HG03159 (cell line): ENCODE measurements around the gene MCOLN1.
"Not testable (repeated sequence)": the region's sequence is repeated elsewhere in the genome, so short reads cannot be mapped to it uniquely, and the experiment has no call there.

Experiments
- ATAC-seq: cut with Tn5 transposase; IDR thresholded peaks from one replicate; pipeline ENCODE4 v1.9.1; 2021; ENCODE audit warnings: mild to moderate bottlenecking, moderate library complexity; ENCODE audit not compliant: unreplicated experiment

Gene MCOLN1

GRCh38 chr19:7522923-7523667 is 671 bp downstream of the MCOLN1 start:
- ATAC-seq: no peak

- no peak for ATAC-seq
Observed at GRCh38 chr19:7524523-7524922, 2.1 kb downstream of the MCOLN1 start.

- no peak for ATAC-seq
Observed at GRCh38 chr19:7524992-7525739, 2.7 kb downstream of the MCOLN1 start.

- ATAC-seq: no peak
Observed at GRCh38 chr19:7526059-7526929, 3.9 kb downstream of the MCOLN1 start.

GRCh38 chr19:7527516-7528191 is 5.2 kb downstream of the MCOLN1 start:
- no peak for ATAC-seq

- no peak for ATAC-seq
Observed at GRCh38 chr19:7528192-7528519, 5.7 kb downstream of the MCOLN1 start.

- no peak for ATAC-seq
Observed at GRCh38 chr19:7528522-7529245, 6.3 kb downstream of the MCOLN1 start.

- no peak for ATAC-seq
Observed at GRCh38 chr19:7529246-7529600, 6.8 kb downstream of the MCOLN1 start.

- ATAC-seq: no peak
Observed at GRCh38 chr19:7529610-7530490, 7.4 kb downstream of the MCOLN1 start.

- ATAC-seq: no peak
Observed at GRCh38 chr19:7533281-7533885, 11.0 kb downstream of the MCOLN1 start.

GRCh38 chr19:7533925-7534480 is 11.6 kb downstream of the MCOLN1 start:
- ATAC-seq: no peak

- peak; percentile 7 for ATAC-seq
Observed at GRCh38 chr19:7534531-7535046, 12.2 kb downstream of the MCOLN1 start.

- ATAC-seq: peak; percentile 60
Observed at GRCh38 chr19:7535047-7535997, 12.9 kb downstream of the MCOLN1 start, which contains the start of gene PNPLA6. PNPLA6 (plus strand) TSS chr19:7535717; CDS start chr19:7535789, 72 bp downstream.

- no peak for ATAC-seq
Observed at GRCh38 chr19:7535998-7536695, 13.7 kb downstream of the MCOLN1 start.

GRCh38 chr19:7538990-7539389 is 16.6 kb downstream of the MCOLN1 start:
- ATAC-seq: not testable (repeated sequence)

- no peak for ATAC-seq
Observed at GRCh38 chr19:7539827-7540425, 17.5 kb downstream of the MCOLN1 start.
